ENCODE measurements around the gene ELMO3.

The ELMO3 gene

DNA sequence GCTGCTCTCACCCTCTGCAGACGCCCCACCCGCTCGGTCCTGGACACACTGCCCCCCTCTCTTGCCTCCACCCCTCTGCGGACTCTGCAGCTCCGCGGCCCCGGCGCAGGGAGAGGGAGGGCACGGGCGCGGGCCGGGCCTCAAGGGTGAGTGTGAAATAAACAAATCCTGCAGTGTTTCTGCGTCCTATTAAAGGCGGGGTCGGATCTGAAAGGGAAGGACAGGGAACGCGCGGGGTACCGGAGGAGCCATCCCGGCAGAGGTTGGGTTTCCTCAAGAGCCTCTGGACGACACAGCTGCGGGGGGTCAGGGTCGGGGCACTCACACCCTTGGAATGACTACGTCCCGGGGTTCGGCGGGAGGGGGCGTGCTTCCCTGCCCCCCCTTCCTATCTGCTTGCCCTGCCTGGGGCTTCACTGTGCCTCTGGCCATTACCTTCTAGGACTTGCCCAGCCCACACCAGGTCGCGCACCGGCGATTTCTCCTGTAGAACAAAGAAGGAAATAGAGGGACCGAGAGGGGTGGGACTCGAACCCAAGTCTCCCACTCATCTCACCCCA, 34.9 kb upstream of the ELMO3 start:
- ATAC-seq = no peak

- no peak for ATAC-seq
Measured at GRCh38 chr16:67164599-67165061, 34.3 kb upstream of the ELMO3 start, which contains the start of gene HSF4. HSF4 (plus strand) TSS chr16:67164745; CDS start chr16:67164812, 67 bp downstream.

DNA sequence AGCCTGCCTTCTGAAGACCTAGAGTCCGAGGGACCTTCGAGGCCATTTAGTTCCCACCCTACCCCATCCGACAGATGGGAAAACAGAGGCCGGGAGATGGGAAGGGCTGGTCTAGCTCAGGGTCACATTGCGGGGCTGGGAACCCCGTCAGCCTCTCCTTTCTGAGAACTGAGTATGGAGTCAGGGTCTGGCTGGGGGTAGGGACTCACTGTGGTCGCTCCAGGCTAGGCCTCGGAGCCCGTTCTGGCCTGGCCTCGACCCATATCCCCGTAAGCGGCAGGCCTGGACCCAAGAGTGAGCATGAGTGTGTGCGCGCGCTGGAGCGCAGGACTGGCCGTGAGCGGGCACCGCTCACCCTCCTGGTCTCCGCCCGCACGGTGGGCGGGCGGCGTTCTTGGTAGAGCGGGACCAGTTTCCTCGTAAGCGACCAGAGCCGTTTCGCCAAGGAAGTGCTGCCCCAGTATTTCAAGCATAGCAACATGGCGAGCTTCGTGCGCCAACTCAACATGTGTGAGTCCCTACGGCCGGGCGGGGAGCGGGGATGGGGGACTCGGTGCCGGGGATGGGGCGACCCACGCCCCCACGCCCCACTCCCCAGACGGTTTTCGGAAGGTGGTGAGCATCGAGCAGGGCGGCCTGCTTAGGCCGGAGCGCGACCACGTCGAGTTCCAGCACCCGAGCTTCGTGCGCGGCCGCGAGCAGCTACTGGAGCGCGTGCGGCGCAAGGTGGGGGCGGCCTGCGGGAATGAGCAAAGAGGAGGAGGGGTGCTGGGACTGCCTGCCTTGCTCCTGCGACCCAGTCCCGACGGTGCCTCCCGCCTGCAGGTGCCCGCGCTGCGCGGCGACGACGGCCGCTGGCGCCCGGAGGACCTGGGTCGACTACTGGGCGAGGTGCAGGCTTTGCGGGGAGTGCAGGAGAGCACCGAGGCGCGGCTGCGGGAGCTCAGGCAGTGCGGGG, 33.5 kb upstream of the ELMO3 start:
- no peak for ATAC-seq

GRCh38 chr16:67166110-67166547, 32.8 kb upstream of the ELMO3 start:
- ATAC-seq = no peak

DNA sequence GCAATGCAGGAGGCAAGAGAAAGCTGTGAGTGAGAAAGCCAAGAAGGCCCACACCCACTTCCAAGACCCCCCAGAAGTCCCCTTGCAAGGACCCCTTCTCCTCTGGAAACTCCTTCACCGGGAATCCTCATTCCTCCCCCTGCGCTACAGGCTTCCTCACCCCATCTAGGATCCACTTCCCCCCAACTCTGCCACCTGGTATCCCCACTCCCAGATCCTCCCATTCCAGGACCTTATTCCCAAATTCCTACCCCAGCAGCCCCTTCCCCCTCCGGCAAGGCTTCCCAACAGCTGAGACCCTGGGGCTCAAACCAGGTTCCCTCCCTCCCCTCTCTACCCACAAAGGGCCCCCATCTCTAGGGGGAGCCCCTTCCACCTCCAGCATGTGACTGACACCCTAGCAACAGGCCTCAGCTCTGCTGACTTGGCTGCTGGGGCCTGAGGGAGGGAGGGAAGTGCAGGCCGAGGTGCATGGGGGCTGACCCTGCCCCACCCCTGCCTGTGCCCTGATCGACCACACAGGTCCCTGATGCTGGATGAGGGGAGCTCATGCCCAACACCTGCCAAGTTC, 32.2 kb upstream of the ELMO3 start:
- no peak for ATAC-seq

- no peak for ATAC-seq
Measured at GRCh38 chr16:67167588-67167987, 31.3 kb upstream of the ELMO3 start.

GRCh38 chr16:67169011-67169451, 29.9 kb upstream of the ELMO3 start:
- ATAC-seq = no peak

GRCh38 chr16:67169642-67170167, 29.2 kb upstream of the ELMO3 start:
- no peak for ATAC-seq

- peak; percentile 10 to 13 for ATAC-seq
Measured at GRCh38 chr16:67170168-67170948, 28.6 kb upstream of the ELMO3 start, which contains the start of gene NOL3. NOL3 (plus strand) TSS chr16:67170538.

GRCh38 chr16:67170949-67171649, 27.8 kb upstream of the ELMO3 start:
- no peak for ATAC-seq

- ATAC-seq = no peak
Measured at GRCh38 chr16:67173323-67173722, 25.6 kb upstream of the ELMO3 start.

- ATAC-seq = peak; percentile 81 to 83
Measured at GRCh38 chr16:67173808-67174705, 24.9 kb upstream of the ELMO3 start.

DNA sequence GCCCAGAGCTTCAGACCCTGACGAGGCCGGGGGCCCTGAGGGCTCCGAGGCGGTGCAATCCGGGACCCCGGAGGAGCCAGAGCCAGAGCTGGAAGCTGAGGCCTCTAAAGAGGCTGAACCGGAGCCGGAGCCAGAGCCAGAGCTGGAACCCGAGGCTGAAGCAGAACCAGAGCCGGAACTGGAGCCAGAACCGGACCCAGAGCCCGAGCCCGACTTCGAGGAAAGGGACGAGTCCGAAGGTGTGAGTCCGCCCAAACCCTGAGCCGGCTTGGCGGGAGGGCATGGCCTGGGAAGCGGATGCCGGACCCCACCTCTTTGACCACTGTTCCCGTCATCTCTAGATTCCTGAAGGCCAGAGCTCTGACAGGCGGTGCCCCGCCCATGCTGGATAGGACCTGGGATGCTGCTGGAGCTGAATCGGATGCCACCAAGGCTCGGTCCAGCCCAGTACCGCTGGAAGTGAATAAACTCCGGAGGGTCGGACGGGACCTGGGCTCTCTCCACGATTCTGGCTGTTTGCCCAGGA, 24.2 kb upstream of the ELMO3 start:
- ATAC-seq = peak in 1 of 2 donors; percentile 2

GRCh38 chr16:67176662-67177061, 22.3 kb upstream of the ELMO3 start:
- ATAC-seq = no peak

DNA sequence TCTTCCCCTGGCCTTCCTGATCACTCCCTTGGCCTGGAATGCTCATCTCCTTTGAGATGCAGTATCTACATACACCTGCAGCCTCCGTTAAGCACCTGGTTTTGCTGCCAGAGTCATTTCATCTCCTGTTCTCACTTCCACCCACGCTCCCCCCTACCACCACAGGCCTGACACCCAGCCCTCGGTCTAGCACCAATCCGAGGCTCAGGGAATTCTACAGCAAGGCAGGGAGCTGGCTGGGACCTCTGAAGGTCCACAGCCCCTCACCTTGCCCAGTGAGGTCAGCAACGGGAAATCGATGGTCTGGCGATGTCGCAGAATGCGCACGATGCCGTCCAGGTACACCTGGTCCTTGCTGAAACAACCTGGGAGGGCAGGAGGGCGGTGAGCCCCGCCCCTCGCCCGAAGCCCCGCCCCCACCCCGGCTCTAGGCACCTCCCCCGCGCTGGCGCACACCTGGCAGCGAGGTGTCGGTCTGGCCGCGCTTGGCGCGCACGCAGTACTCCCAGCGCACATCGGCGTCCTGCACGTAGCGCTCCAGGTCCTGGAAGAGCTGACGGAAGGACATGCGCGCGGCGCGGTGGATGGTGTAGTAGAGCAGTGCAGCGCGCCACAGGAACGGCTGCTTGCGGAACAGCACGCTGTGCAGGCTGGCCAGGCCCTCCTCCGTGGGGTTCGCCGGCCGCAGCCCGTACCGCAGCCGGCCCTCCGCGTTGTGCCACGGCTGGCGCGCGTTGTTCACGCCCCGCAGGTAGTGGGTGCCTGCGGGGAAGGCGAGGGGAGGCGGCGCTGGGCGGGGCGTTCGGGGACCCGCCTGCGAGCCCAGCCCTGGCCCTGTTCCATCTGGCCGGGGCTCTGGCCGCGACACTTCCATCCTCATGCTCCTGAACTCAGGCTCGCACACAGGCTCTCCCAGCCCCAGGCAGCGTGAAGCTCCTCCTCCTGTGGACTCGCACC, 20.9 kb upstream of the ELMO3 start:
- peak; percentile 30 to 36 for ATAC-seq

- no peak for ATAC-seq
Measured at GRCh38 chr16:67179421-67180080, 19.4 kb upstream of the ELMO3 start.

DNA sequence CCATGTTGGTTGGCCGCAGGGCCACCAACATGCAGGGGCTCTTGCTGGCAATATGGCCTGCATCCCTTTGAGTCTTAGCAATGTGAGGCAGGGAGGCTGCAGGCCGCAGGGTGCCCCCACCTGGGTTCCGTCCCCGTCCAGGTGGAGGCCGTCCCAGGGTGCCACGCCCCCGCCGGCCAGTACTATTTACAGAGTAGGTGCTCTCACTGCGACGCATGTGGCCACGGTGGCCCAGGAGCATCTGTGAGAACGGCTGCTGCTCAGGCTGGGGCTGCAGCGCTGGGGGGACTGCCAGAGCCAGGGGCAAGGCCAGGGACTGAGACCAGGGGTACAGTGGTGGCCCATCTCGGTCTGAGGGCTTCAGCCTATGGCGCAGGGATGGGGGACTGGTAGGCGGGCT, 18.8 kb upstream of the ELMO3 start:
- no peak for ATAC-seq

DNA sequence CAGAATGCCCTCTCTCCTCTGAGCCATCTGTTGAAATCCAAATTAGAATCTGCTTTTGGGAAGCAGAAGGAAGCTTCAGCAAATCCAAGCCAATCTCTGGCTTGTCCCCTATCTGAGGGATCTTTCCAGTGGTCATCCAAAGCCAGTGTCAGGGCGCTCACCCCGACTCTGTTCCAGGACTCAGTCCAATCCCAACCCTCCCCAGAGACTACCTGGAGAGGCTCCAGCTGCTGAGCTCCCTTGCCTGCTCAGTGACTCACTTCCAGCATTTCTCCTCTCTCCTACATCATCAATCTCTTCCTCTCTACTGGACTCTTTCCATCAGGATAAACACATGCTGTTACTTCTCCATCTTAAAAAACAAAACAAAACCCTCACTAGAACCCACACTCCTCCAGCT, 17.6 kb upstream of the ELMO3 start:
- ATAC-seq = no peak
